Prostate gland (tissue), 2 donors: ENCODE results near the gene LIPT1.

Experiments
- CTCF ChIP-seq, 4 experiments: fragments of 200-600 bp in 2 of 4; fragments of 450-650 bp in 2 of 4; sonication (generic) in 2 of 4; IDR thresholded peaks; 1 replicate in 3 of 4; 2 replicates in 1 of 4; pipeline ENCODE4 v1.5.1; 2016 to 2019; ENCODE audit warnings: antibody characterized with exemption in 4 of 4, mild to moderate bottlenecking in 2 of 4, moderate library complexity in 2 of 4
- POLR2A ChIP-seq: fragments of 450-650 bp; IDR thresholded peaks from one replicate; pipeline ENCODE4 v1.6.1; 2016; ENCODE audit warnings: antibody characterized with exemption, mild to moderate bottlenecking

- peak in 3 of 4 experiments; percentile 1 to 28 (median 25) for TF ChIP-seq CTCF (IDR thresholded peaks at IDR 0.05)
- TF ChIP-seq POLR2A = peak; percentile 59
These were observed 26.2 kb downstream of the LIPT1 start, which contains the start of the genes MITD1 and MRPL30 for GRCh38 chr2:99180755-99181623.
